B cell (primary cell): Measurements from ENCODE around the gene C19orf81. TPM values are rescaled to one million over a fixed set of nuclear protein-coding genes. Genes with fewer than 3 reads are reported as not detected.

Experiments used
- ATAC-seq: fragments of 200-7000 bp; cut with Tn5 transposase; one replicate; pipeline ENCODE4 v1.10.0; 2021; ENCODE audit warnings: low read depth, mild to moderate bottlenecking, moderate number of reproducible peaks, moderate library complexity
- CTCF ChIA-PET: fragments of 350-600 bp; sonication (Branson Sonifier 250); formaldehyde crosslinking; loops from one replicate; lab custom pipeline; 2021; ENCODE audit warnings: antibody characterized with exemption, inconsistent platforms; lab: Charles Lee
- POLR2A ChIA-PET: fragments of 350-600 bp; sonication (Branson Sonifier 250); formaldehyde crosslinking; loops from one replicate; lab custom pipeline; 2021; ENCODE audit warnings: antibody characterized with exemption; lab: Charles Lee
- DNase-seq: peaks from one replicate; pipeline ENCODE4 v3.0.0; 2013
- H2AFZ ChIP-seq: 2 replicates; pipeline ENCODE4 v1.6.1; 2012; ENCODE audit warnings: mild to moderate bottlenecking, low read depth, low read length; ENCODE audit not compliant: insufficient read depth, poor library complexity, severe bottlenecking
- H3K27ac ChIP-seq, 2 donors: 1 replicate in 1 of 2; 2 replicates in 1 of 2; pipeline ENCODE4 v1.5.1; 2012 to 2013; ENCODE audit warnings: low read length in 2 of 2, mild to moderate bottlenecking in 2 of 2, moderate library complexity in 1 of 2
- H3K27me3 ChIP-seq, 4 experiments: fragments of 200-600 bp in 1 of 4; sonication (generic) in 1 of 4; replicated peaks in 1 of 4; 1 replicate in 2 of 4; 2 replicates in 2 of 4; pipeline versions ENCODE4 v1.6.1 to v1.7.0; 2013 to 2016; ENCODE audit warnings: low read length in 3 of 4, mild to moderate bottlenecking in 2 of 4, mixed read lengths in 1 of 4, moderate library complexity in 1 of 4; ENCODE audit not compliant: insufficient read depth in 4 of 4, control insufficient read depth in 3 of 4; ENCODE audit errors: control extremely low read depth in 1 of 4
- H3K36me3 ChIP-seq, 2 experiments: replicated peaks in 1 of 2; 1 replicate in 1 of 2; 2 replicates in 1 of 2; pipeline versions ENCODE4 v1.6.1 to v1.7.1; 2013; ENCODE audit warnings: low read length in 1 of 2; ENCODE audit not compliant: insufficient read depth in 2 of 2, control insufficient read depth in 1 of 2; ENCODE audit errors: control extremely low read depth in 1 of 2, extremely low read depth in 1 of 2
- H3K4me1 ChIP-seq, 2 donors: fragments of 200-600 bp in 1 of 2; sonication (generic) in 1 of 2; 1 replicate in 1 of 2; 2 replicates in 1 of 2; pipeline versions ENCODE4 v1.5.1 to v1.6.1; 2013 to 2017; ENCODE audit warnings: low read length in 2 of 2; ENCODE audit not compliant: control insufficient read depth in 2 of 2, insufficient read depth in 2 of 2
- H3K4me2 ChIP-seq: replicated peaks from 2 replicates; pipeline ENCODE3; 2012; ENCODE audit warnings: mild to moderate bottlenecking, low read depth, low read length; ENCODE audit not compliant: poor library complexity, severe bottlenecking
- H3K4me3 ChIP-seq, 5 experiments: fragments of 200-600 bp in 1 of 5; sonication (generic) in 1 of 5; 1 replicate in 3 of 5; 2 replicates in 2 of 5; pipeline versions ENCODE4 v1.5.1 to v1.7.0; 2011 to 2016; ENCODE audit warnings: low read length in 4 of 5, mild to moderate bottlenecking in 4 of 5, low read depth in 2 of 5, control low read depth in 1 of 5, moderate library complexity in 1 of 5; ENCODE audit not compliant: insufficient read depth in 1 of 5; ENCODE audit errors: control extremely low read depth in 1 of 5, extremely low read depth in 1 of 5
- H3K79me2 ChIP-seq: fragments of 200-600 bp; sonication (generic); one replicate; pipeline ENCODE4 v1.6.0; 2016; ENCODE audit warnings: low read length; ENCODE audit not compliant: control insufficient read depth, insufficient read depth
- H3K9ac ChIP-seq: fragments of 200-600 bp; sonication (generic); 2 replicates; pipeline ENCODE4 v1.6.1; 2017; ENCODE audit warnings: mild to moderate bottlenecking, low read length, moderate library complexity
- H3K9me3 ChIP-seq, 3 donors: one replicate each; pipeline versions ENCODE4 v1.6.1 to v1.7.1; 2013; ENCODE audit warnings: low read length in 2 of 3; ENCODE audit not compliant: control insufficient read depth in 2 of 3, insufficient read depth in 1 of 3; ENCODE audit errors: control extremely low read depth in 1 of 3
- H4K20me1 ChIP-seq: 2 replicates; pipeline ENCODE4 v1.6.0; 2012; ENCODE audit warnings: mild to moderate bottlenecking, low read length; ENCODE audit not compliant: insufficient read depth, control insufficient read depth, poor library complexity, severe bottlenecking
- H3K27ac Mint-ChIP-seq: one replicate; pipeline ENCODE4 v1.8.0; 2021; ENCODE audit warnings: mixed read lengths
- H3K27me3 Mint-ChIP-seq: one replicate; pipeline ENCODE4 v1.8.0; 2021; ENCODE audit warnings: mixed read lengths
- H3K4me1 Mint-ChIP-seq: one replicate; pipeline ENCODE4 v1.8.0; 2021; ENCODE audit warnings: mixed read lengths
- H3K4me3 Mint-ChIP-seq: one replicate; pipeline ENCODE4 v1.8.0; 2021; ENCODE audit warnings: mixed read lengths
- H3K9me3 Mint-ChIP-seq: one replicate; pipeline ENCODE4 v1.8.0; 2022; ENCODE audit warnings: mixed read lengths; ENCODE audit not compliant: insufficient read depth
- CTCF ChIP-seq: fragments of 200-600 bp; IDR thresholded peaks from one replicate; pipeline ENCODE4 v1.8.0; 2022; ENCODE audit warnings: antibody characterized with exemption, mild to moderate bottlenecking
- EZH2 ChIP-seq: IDR thresholded peaks from 2 replicates; pipeline ENCODE4 v1.6.1; 2012; ENCODE audit warnings: borderline replicate concordance, low read depth, mild to moderate bottlenecking, moderate library complexity, low read length; ENCODE audit not compliant: insufficient read depth, poor library complexity, severe bottlenecking
- WGBS: methylation state at CpG from one replicate; pipeline ENCODE4 v1.1.5; 2013; ENCODE audit warnings: missing lambda C conversion rate; ENCODE audit not compliant: insufficient coverage; 5-methylcytosine and 5-hydroxymethylcytosine counted together
- intact Hi-C: fragments of 100-400 bp; cut with micrococcal nuclease; formaldehyde crosslinking; loops from one replicate; pipeline ENCODE4 v1.10.0; 2022
- polyA plus RNA-seq: library from polyadenylated mRNA; depleted of rRNA; stranded (reverse); fragments of >200 nt; gene quantifications from 2 replicates; pipeline ENCODE4 v1.2.3, GENCODE V29; 2012
- total RNA-seq, 2 donors: library from RNA; stranded (reverse); fragments of 120-200 nt in 1 of 2; gene quantifications; 1 replicate in 1 of 2; 2 replicates in 1 of 2; pipeline versions ENCODE4 v1.2.3 to v1.2.4, GENCODE V29; 2013 to 2022

Gene C19orf81
- total and polyA plus RNA-seq, 2 donors (not counting 1 experiment from before 2014, with no cell fraction given): 0.37 TPM; not detected in 1

GRCh38 chr19:50626795-50627194 is 22.4 kb upstream of the C19orf81 start:
- Mint-ChIP-seq H3K27me3 (peaks cover 24% of the 10 kb centered on the region), H3K4me3 (no peak overlapping the region), H3K27ac (no peak overlapping the region), H3K9me3 (no peaks in the 10 kb centered on the region), H3K4me1 (no peaks in the 10 kb centered on the region)
- intact Hi-C loops: no loop called here
- ChIA-PET POLR2A (no interaction called here), CTCF (no interaction called here)
- H3K4me3 ChIP-seq: no peak overlapping the region
- H2AFZ ChIP-seq: no peak overlapping the region
- H3K79me2 ChIP-seq: no peaks in the 10 kb centered on the region
- H3K9me3 ChIP-seq: peaks cover 0 to 11% (median 0%) of the 10 kb centered on the region in 3 donors
- no peak overlapping the region for H3K4me2 ChIP-seq
- H3K9ac ChIP-seq: no peak overlapping the region
- H3K27me3 ChIP-seq: no peaks in the 10 kb centered on the region
- TF ChIP-seq EZH2 (no peak), CTCF (no peak)
- H3K36me3 ChIP-seq: no peaks in the 10 kb centered on the region
- 84% methylated on average over 3 of the region's 4 CpGs for WGBS
- H4K20me1 ChIP-seq: no peaks in the 10 kb centered on the region
- no peak for DNase-seq
- no peak overlapping the region for H3K27ac ChIP-seq
- ATAC-seq: no peak
- H3K4me1 ChIP-seq: no peaks in the 10 kb centered on the region

- Mint-ChIP-seq H3K9me3 (peaks cover under 1% of the 10 kb centered on the region), H3K27ac (no peak overlapping the region), H3K27me3 (peaks cover 26% of the 10 kb centered on the region), H3K4me1 (no peaks in the 10 kb centered on the region), H3K4me3 (no peak overlapping the region)
- Histone ChIP-seq H3K79me2 (no peaks in the 10 kb centered on the region), H3K9me3 (peaks cover 0 to 24% (median under 1%) of the 10 kb centered on the region in 3 donors), H2AFZ (no peak overlapping the region), H3K4me2 (no peak overlapping the region), H3K27me3 (peaks cover 0 to 2% (median 0%) of the 10 kb centered on the region in 4 experiments), H3K9ac (no peak overlapping the region), H3K4me1 (no peaks in the 10 kb centered on the region), H3K4me3 (no peak overlapping the region), H3K27ac (no peak overlapping the region), H4K20me1 (no peaks in the 10 kb centered on the region), H3K36me3 (no peaks in the 10 kb centered on the region)
- intact Hi-C loops: no loop called here
- ChIA-PET POLR2A (no interaction called here), CTCF (interaction anchor here (0.5 kb wide), 1 partner anchor 630 kb away, joined by 4 read pairs; no protein-coding TSS in a partner anchor)
- ATAC-seq (no peak), DNase-seq (no peak)
- 80% methylated on average over 2 of the region's 5 CpGs for WGBS
- no peak for TF ChIP-seq EZH2
- no peak for TF ChIP-seq CTCF
Observed at GRCh38 chr19:50628146-50628545, 21.1 kb upstream of the C19orf81 start.
